PFSK-1 (cell line): ENCODE data around the gene TMEM128.
A peak's percentile ranks its signal among the peaks of the same experiment; 100 is the strongest.

Experiments
- FOXP2 ChIP-seq: optimal IDR thresholded peaks from 2 replicates; pipeline ENCODE3; 2011; ENCODE audit warnings: borderline replicate concordance, control low read depth, inconsistent platforms; ENCODE audit not compliant: insufficient read depth; ENCODE audit errors: extremely low read length, extremely low read depth
- POLR2AphosphoS5 ChIP-seq: IDR thresholded peaks from 2 replicates; pipeline ENCODE4 v1.6.1; 2012; ENCODE audit warnings: low read depth, mild to moderate bottlenecking, control low read depth, low read length, moderate library complexity
- TAF1 ChIP-seq: IDR thresholded peaks from 2 replicates; pipeline ENCODE4 v1.6.1; 2012; ENCODE audit warnings: low read length, control low read depth, borderline replicate concordance; ENCODE audit not compliant: insufficient read depth
- TF ChIP-seq, protein P1 (sequence below), 2 experiments: IDR thresholded peaks; 2 replicates each; pipeline versions ENCODE4 v1.6.1 to v1.8.0; 2011 to 2012; ENCODE audit warnings: low read depth in 2 of 2, low read length in 2 of 2, control low read depth in 1 of 2, inconsistent platforms in 1 of 2, mild to moderate bottlenecking in 1 of 2, moderate library complexity in 1 of 2; ENCODE audit not compliant: insufficient read depth in 1 of 2

- TF ChIP-seq FOXP2 (peak; percentile 52), TAF1 (peak; percentile 60), POLR2AphosphoS5 (peak; percentile 96)
- TF ChIP-seq, protein P1, sequence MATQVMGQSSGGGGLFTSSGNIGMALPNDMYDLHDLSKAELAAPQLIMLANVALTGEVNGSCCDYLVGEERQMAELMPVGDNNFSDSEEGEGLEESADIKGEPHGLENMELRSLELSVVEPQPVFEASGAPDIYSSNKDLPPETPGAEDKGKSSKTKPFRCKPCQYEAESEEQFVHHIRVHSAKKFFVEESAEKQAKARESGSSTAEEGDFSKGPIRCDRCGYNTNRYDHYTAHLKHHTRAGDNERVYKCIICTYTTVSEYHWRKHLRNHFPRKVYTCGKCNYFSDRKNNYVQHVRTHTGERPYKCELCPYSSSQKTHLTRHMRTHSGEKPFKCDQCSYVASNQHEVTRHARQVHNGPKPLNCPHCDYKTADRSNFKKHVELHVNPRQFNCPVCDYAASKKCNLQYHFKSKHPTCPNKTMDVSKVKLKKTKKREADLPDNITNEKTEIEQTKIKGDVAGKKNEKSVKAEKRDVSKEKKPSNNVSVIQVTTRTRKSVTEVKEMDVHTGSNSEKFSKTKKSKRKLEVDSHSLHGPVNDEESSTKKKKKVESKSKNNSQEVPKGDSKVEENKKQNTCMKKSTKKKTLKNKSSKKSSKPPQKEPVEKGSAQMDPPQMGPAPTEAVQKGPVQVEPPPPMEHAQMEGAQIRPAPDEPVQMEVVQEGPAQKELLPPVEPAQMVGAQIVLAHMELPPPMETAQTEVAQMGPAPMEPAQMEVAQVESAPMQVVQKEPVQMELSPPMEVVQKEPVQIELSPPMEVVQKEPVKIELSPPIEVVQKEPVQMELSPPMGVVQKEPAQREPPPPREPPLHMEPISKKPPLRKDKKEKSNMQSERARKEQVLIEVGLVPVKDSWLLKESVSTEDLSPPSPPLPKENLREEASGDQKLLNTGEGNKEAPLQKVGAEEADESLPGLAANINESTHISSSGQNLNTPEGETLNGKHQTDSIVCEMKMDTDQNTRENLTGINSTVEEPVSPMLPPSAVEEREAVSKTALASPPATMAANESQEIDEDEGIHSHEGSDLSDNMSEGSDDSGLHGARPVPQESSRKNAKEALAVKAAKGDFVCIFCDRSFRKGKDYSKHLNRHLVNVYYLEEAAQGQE (IDR thresholded peaks at IDR 0.05; ENCODE audit: insufficient read depth in 1 of 2, low read depth in 2 of 2, low read length in 2 of 2) = 0 out of 4 replicates have a peak, but pooled peaks of 1 of the 2 experiments have one; percentile 14
These were observed at the start of gene TMEM128 for GRCh38 chr4:4248029-4248884.
